Liver (tissue), 9 donors: ENCODE measurements around the gene FYB1. TPM values are rescaled to one million over a fixed set of nuclear protein-coding genes. Genes with fewer than 3 reads are reported as not detected.

Experiments used
- DNase-seq: peaks from one replicate; pipeline ENCODE4 v3.0.0-alpha.2; 2017; ENCODE audit warnings: low spot score
- H3K27ac ChIP-seq, 2 donors: one replicate each; pipeline ENCODE4 v1.7.0; 2013; ENCODE audit warnings: inconsistent platforms in 2 of 2, low read length in 2 of 2, control low read depth in 1 of 2, low read depth in 1 of 2, mild to moderate bottlenecking in 1 of 2
- H3K27me3 ChIP-seq, 4 donors: one replicate each; pipeline versions ENCODE4 v1.6.1 to v1.7.0; 2013; ENCODE audit warnings: low read length in 3 of 4, inconsistent platforms in 1 of 4, mild to moderate bottlenecking in 1 of 4, moderate library complexity in 1 of 4; ENCODE audit not compliant: control insufficient read depth in 4 of 4, insufficient read depth in 4 of 4
- H3K36me3 ChIP-seq, 4 donors: one replicate each; pipeline versions ENCODE4 v1.6.1 to v1.7.0; 2013; ENCODE audit warnings: low read length in 3 of 4, mild to moderate bottlenecking in 3 of 4, low read depth in 1 of 4, moderate library complexity in 1 of 4; ENCODE audit not compliant: control insufficient read depth in 4 of 4, insufficient read depth in 3 of 4
- H3K4me1 ChIP-seq, 4 donors: one replicate each; pipeline versions ENCODE4 v1.6.1 to v1.7.0; 2013; ENCODE audit warnings: low read length in 3 of 4, mild to moderate bottlenecking in 3 of 4, moderate library complexity in 1 of 4; ENCODE audit not compliant: control insufficient read depth in 4 of 4, insufficient read depth in 4 of 4
- H3K4me3 ChIP-seq, 3 donors: one replicate each; pipeline versions ENCODE4 v1.6.1 to v1.7.0; 2013; ENCODE audit warnings: low read length in 3 of 3, control low read depth in 1 of 3, low read depth in 1 of 3, mild to moderate bottlenecking in 1 of 3
- H3K9ac ChIP-seq, 2 donors: one replicate each; pipeline ENCODE4 v1.7.0; 2013; ENCODE audit warnings: low read length in 2 of 2, mild to moderate bottlenecking in 2 of 2, moderate library complexity in 2 of 2, control low read depth in 1 of 2, low read depth in 1 of 2
- H3K9me3 ChIP-seq, 4 donors: one replicate each; pipeline versions ENCODE4 v1.6.1 to v1.7.0; 2013; ENCODE audit warnings: low read length in 3 of 4; ENCODE audit not compliant: control insufficient read depth in 4 of 4
- EGR1 ChIP-seq, 2 donors: IDR thresholded peaks; 2 replicates each; pipeline ENCODE4 v1.6.1; 2016 to 2018; ENCODE audit warnings: antibody characterized with exemption in 2 of 2, low read depth in 2 of 2
- FOXA1 ChIP-seq: IDR thresholded peaks from 2 replicates; pipeline ENCODE4 v1.6.1; 2016; ENCODE audit warnings: antibody characterized with exemption
- FOXA2 ChIP-seq: IDR thresholded peaks from 2 replicates; pipeline ENCODE4 v1.6.1; 2016; ENCODE audit warnings: antibody characterized with exemption
- GABPA ChIP-seq, 2 donors: IDR thresholded peaks in 1 of 2; conservative IDR thresholded peaks in 1 of 2; 2 replicates each; pipeline ENCODE4 v1.6.1; 2016; ENCODE audit warnings: antibody characterized with exemption in 2 of 2, mild to moderate bottlenecking in 1 of 2, moderate library complexity in 1 of 2
- HNF4A ChIP-seq, 2 donors: conservative IDR thresholded peaks; 2 replicates each; pipeline ENCODE4 v1.6.1; 2016; ENCODE audit warnings: antibody characterized with exemption in 2 of 2, mild to moderate bottlenecking in 2 of 2
- HNF4G ChIP-seq: IDR thresholded peaks from 2 replicates; pipeline ENCODE4 v1.6.1; 2016; ENCODE audit warnings: antibody characterized with exemption
- JUND ChIP-seq, 2 donors: IDR thresholded peaks; 2 replicates each; pipeline ENCODE4 v1.6.1; 2016; ENCODE audit warnings: antibody characterized with exemption in 2 of 2
- MAX ChIP-seq: IDR thresholded peaks from 2 replicates; pipeline ENCODE4 v1.6.1; 2016; ENCODE audit warnings: antibody characterized with exemption
- NR2F2 ChIP-seq: IDR thresholded peaks from 2 replicates; pipeline ENCODE4 v1.6.1; 2016; ENCODE audit warnings: antibody characterized with exemption
- RAD21 ChIP-seq, 2 donors: IDR thresholded peaks; 2 replicates each; pipeline ENCODE4 v1.6.1; 2016; ENCODE audit warnings: antibody characterized with exemption in 2 of 2, mild to moderate bottlenecking in 2 of 2
- RXRA ChIP-seq, 2 donors: IDR thresholded peaks; 2 replicates each; pipeline ENCODE4 v1.6.1; 2017 to 2018; ENCODE audit warnings: antibody characterized with exemption in 2 of 2, mild to moderate bottlenecking in 1 of 2
- SP1 ChIP-seq: IDR thresholded peaks from 2 replicates; pipeline ENCODE4 v1.6.1; 2018; ENCODE audit warnings: antibody characterized with exemption, mild to moderate bottlenecking
- TAF1 ChIP-seq: conservative IDR thresholded peaks from 2 replicates; pipeline ENCODE4 v1.6.1; 2016; ENCODE audit warnings: antibody characterized with exemption, mild to moderate bottlenecking
- YY1 ChIP-seq: IDR thresholded peaks from 2 replicates; pipeline ENCODE4 v1.6.1; 2016; ENCODE audit warnings: antibody characterized with exemption, mild to moderate bottlenecking
- ZBTB33 ChIP-seq: IDR thresholded peaks from 2 replicates; pipeline ENCODE4 v1.6.1; 2016; ENCODE audit warnings: antibody characterized with exemption
- WGBS: extraction: QIAGEN DNeasy Blood & Tissue Kit; methylation state at CpG from one replicate; pipeline ENCODE4 v1.1.7; 2013; 5-methylcytosine and 5-hydroxymethylcytosine counted together
- polyA plus RNA-seq, 2 donors: library from polyadenylated mRNA; stranded (reverse) in 1 of 2; unstranded in 1 of 2; fragments of 200-250 nt in 1 of 2; fragments of >200 nt in 1 of 2; fragmentation: Nextera tagmentation in 1 of 2; extraction: Ambion mirVana in 1 of 2; gene quantifications; one replicate each; pipeline versions ENCODE4 v1.2.1 to v1.2.3, GENCODE V29; 2013 to 2015
- total RNA-seq, 2 donors: library from RNA; depleted of rRNA; stranded (reverse); fragments of >200 nt; gene quantifications; one replicate each; pipeline ENCODE4 v1.2.3, GENCODE V29; 2014
- TF ChIP-seq, protein P1 (sequence below): IDR thresholded peaks from 2 replicates; pipeline ENCODE4 v1.6.1; 2016; ENCODE audit warnings: antibody characterized with exemption, mild to moderate bottlenecking
- TF ChIP-seq, protein P2 (sequence below): IDR thresholded peaks from 2 replicates; pipeline ENCODE4 v1.6.1; 2016; ENCODE audit warnings: antibody characterized with exemption
- TF ChIP-seq, protein P3 (sequence below): fragments of 150-350 bp; IDR thresholded peaks from 2 replicates; pipeline ENCODE4 v1.5.1; 2017; ENCODE audit warnings: improper control_type of control experiment, low read depth, low read length; ENCODE audit not compliant: missing input control
- donor health status: healthy.
- donor health status: healthy.
- donor health status: healthy.
- donor health status: healthy.
- donor health status: healthy.

Gene FYB1, protein sequence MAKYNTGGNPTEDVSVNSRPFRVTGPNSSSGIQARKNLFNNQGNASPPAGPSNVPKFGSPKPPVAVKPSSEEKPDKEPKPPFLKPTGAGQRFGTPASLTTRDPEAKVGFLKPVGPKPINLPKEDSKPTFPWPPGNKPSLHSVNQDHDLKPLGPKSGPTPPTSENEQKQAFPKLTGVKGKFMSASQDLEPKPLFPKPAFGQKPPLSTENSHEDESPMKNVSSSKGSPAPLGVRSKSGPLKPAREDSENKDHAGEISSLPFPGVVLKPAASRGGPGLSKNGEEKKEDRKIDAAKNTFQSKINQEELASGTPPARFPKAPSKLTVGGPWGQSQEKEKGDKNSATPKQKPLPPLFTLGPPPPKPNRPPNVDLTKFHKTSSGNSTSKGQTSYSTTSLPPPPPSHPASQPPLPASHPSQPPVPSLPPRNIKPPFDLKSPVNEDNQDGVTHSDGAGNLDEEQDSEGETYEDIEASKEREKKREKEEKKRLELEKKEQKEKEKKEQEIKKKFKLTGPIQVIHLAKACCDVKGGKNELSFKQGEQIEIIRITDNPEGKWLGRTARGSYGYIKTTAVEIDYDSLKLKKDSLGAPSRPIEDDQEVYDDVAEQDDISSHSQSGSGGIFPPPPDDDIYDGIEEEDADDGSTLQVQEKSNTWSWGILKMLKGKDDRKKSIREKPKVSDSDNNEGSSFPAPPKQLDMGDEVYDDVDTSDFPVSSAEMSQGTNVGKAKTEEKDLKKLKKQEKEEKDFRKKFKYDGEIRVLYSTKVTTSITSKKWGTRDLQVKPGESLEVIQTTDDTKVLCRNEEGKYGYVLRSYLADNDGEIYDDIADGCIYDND
- total RNA-seq (10 to 100 TPM in 1 of 2 donors, 1 to 10 TPM in 1; 8.4 to 14.6 TPM), polyA plus RNA-seq (1 to 10 TPM; 2.3 to 5.5 TPM)

DNA sequence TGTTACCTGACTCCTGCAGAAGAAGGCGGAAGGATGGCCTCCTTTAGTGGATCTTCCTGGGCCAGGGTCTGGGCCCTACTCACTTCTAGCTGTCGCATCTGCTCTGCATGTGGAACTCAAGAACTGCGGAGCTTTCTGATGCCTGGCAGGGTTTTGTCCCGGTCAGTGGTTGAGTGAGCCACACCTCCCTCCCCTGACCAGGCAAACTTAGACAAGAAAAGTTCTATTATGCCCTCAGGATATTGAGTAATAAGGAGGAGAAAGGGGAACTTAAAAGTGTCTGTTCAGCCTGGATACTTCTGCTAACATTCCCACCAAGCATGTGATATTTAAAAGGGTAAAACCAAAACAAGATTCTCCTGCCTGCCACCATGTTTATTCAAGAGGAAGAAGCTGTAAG, at the start of gene FYB1:
TSS of gene FYB1 (minus strand) at position 127 of the 400 bp plus-strand sequence. CDS start 16,603 bp downstream, outside the sequence.
- no peak within 1 kb of the TSS for H3K9ac ChIP-seq
- DNase-seq: no peak
- TF ChIP-seq EGR1 (IDR thresholded peaks at IDR 0.05; ENCODE audit: low read depth in 2 of 2) (no peak), YY1 (peak; percentile 37), MAX (peak; percentile 17)

GRCh38 chr5:39267186-39267585, 47.8 kb upstream of the FYB1 start:
- no peaks in the 10 kb centered on the region for H3K27me3 ChIP-seq
- no peaks in the 10 kb centered on the region for H3K9me3 ChIP-seq
- no peaks in the 10 kb centered on the region for H3K36me3 ChIP-seq
- no peak for DNase-seq
- TF ChIP-seq HNF4A (conservative IDR thresholded peaks at IDR 0.05) (no peak), YY1 (no peak), RXRA (IDR thresholded peaks at IDR 0.05) (no peak), RAD21 (IDR thresholded peaks at IDR 0.05) (no peak), FOXA2 (no peak), HNF4G (no peak), SP1 (no peak), TAF1 (no peak), ZBTB33 (no peak), MAX (no peak), JUND (IDR thresholded peaks at IDR 0.05) (no peak), EGR1 (IDR thresholded peaks at IDR 0.05; ENCODE audit: low read depth in 2 of 2) (no peak), GABPA (IDR thresholded peaks at IDR 0.05 in 1 of 2, conservative IDR thresholded peaks at IDR 0.05 in 1 of 2) (no peak), NR2F2 (no peak), FOXA1 (no peak)
- TF ChIP-seq, protein P1, sequence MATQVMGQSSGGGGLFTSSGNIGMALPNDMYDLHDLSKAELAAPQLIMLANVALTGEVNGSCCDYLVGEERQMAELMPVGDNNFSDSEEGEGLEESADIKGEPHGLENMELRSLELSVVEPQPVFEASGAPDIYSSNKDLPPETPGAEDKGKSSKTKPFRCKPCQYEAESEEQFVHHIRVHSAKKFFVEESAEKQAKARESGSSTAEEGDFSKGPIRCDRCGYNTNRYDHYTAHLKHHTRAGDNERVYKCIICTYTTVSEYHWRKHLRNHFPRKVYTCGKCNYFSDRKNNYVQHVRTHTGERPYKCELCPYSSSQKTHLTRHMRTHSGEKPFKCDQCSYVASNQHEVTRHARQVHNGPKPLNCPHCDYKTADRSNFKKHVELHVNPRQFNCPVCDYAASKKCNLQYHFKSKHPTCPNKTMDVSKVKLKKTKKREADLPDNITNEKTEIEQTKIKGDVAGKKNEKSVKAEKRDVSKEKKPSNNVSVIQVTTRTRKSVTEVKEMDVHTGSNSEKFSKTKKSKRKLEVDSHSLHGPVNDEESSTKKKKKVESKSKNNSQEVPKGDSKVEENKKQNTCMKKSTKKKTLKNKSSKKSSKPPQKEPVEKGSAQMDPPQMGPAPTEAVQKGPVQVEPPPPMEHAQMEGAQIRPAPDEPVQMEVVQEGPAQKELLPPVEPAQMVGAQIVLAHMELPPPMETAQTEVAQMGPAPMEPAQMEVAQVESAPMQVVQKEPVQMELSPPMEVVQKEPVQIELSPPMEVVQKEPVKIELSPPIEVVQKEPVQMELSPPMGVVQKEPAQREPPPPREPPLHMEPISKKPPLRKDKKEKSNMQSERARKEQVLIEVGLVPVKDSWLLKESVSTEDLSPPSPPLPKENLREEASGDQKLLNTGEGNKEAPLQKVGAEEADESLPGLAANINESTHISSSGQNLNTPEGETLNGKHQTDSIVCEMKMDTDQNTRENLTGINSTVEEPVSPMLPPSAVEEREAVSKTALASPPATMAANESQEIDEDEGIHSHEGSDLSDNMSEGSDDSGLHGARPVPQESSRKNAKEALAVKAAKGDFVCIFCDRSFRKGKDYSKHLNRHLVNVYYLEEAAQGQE: no peak
- TF ChIP-seq, protein P2, sequence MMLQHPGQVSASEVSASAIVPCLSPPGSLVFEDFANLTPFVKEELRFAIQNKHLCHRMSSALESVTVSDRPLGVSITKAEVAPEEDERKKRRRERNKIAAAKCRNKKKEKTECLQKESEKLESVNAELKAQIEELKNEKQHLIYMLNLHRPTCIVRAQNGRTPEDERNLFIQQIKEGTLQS: no peak
- TF ChIP-seq, protein P3, sequence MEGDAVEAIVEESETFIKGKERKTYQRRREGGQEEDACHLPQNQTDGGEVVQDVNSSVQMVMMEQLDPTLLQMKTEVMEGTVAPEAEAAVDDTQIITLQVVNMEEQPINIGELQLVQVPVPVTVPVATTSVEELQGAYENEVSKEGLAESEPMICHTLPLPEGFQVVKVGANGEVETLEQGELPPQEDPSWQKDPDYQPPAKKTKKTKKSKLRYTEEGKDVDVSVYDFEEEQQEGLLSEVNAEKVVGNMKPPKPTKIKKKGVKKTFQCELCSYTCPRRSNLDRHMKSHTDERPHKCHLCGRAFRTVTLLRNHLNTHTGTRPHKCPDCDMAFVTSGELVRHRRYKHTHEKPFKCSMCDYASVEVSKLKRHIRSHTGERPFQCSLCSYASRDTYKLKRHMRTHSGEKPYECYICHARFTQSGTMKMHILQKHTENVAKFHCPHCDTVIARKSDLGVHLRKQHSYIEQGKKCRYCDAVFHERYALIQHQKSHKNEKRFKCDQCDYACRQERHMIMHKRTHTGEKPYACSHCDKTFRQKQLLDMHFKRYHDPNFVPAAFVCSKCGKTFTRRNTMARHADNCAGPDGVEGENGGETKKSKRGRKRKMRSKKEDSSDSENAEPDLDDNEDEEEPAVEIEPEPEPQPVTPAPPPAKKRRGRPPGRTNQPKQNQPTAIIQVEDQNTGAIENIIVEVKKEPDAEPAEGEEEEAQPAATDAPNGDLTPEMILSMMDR: no peak
- H3K9ac ChIP-seq: no peak overlapping the region
- no peak overlapping the region for H3K4me3 ChIP-seq
- WGBS: 92% methylated on average over 2 of the region's 2 CpGs
- peaks cover 0 to 6% (median 2%) of the 10 kb centered on the region in 4 donors for H3K4me1 ChIP-seq
- no peak overlapping the region for H3K27ac ChIP-seq

More for the DNA sequence above, at the start of gene FYB1:
- Histone ChIP-seq H3K27ac (no peak within 1 kb of the TSS), H3K27me3 (no peaks in the 10 kb centered on the region), H3K36me3 (no peaks in the 10 kb centered on the region), H3K4me1 (peaks cover 0 to 8% (median 0%) of the 10 kb centered on the region in 4 donors), H3K4me3 (peak within 1 kb of the TSS in 2 of 3 donors; percentile 4 to 13), H3K9me3 (no peaks in the 10 kb centered on the region)
- WGBS: 89% methylated on average over 4 of the region's 4 CpGs
